OCI-LY7 (cell line): ENCODE measurements around the gene FOXD4.
"Not testable (repeated sequence)": the region's sequence is repeated elsewhere in the genome, so short reads cannot be mapped to it uniquely, and the experiment has no call there.

Experiments
- CTCF ChIP-seq: fragments of 200-600 bp; sonication (generic); conservative IDR thresholded peaks from 2 replicates; pipeline ENCODE4 v1.5.1; 2014; ENCODE audit warnings: mild to moderate bottlenecking, antibody characterized with exemption, low read length, moderate library complexity, mixed read lengths
- EZH2phosphoT487 ChIP-seq: fragments of 200-600 bp; sonication (generic); IDR thresholded peaks from 2 replicates; pipeline ENCODE4 v1.6.1; 2018; ENCODE audit warnings: low read depth, borderline replicate concordance, mild to moderate bottlenecking, mixed run types, antibody characterized with exemption, low read length, moderate library complexity, mixed read lengths

GRCh38 chr9:76389-76788, 41.8 kb downstream of the FOXD4 start:
- TF ChIP-seq CTCF, EZH2phosphoT487: not testable (repeated sequence)
